ENCODE measurements around the gene DPH7. TPM values are rescaled to one million over a fixed set of nuclear protein-coding genes. Genes with fewer than 3 reads are reported as not detected.
A peak's percentile ranks its signal among the peaks of the same experiment; 100 is the strongest.
"Not testable (repeated sequence)": the region's sequence is repeated elsewhere in the genome, so short reads cannot be mapped to it uniquely, and the experiment has no call there.

DPH7 gene
- total RNA-seq, 1 donor from 2014 or later, result 34.4 TPM

DNA sequence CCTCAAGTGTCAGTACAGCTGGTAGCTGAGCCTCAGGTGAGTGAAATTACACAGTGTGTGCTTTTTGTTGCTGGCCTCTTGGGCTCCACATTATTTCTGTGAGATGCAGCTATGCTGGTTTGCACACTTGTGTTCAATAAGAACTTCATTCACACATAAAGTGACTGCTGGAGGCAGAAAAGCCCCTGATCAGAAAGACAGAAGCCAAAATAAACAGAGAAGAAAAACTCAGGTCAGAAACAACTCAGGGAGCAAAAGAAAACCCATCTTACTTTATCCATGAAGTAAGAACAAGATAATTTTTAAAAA is 43.7 kb downstream of the DPH7 start:
- H3K36me3 Mint-ChIP-seq (ENCODE audit: low read depth, unreplicated experiment), result peaks cover 15% of the 10 kb centered on the region
- no peaks in the 10 kb centered on the region for H3K36me3 ChIP-seq (ENCODE audit: insufficient read depth, low read length)
- H3K4me1 ChIP-seq (ENCODE audit: insufficient read depth, low read length), result no peaks in the 10 kb centered on the region
- TF ChIP-seq, protein P1, sequence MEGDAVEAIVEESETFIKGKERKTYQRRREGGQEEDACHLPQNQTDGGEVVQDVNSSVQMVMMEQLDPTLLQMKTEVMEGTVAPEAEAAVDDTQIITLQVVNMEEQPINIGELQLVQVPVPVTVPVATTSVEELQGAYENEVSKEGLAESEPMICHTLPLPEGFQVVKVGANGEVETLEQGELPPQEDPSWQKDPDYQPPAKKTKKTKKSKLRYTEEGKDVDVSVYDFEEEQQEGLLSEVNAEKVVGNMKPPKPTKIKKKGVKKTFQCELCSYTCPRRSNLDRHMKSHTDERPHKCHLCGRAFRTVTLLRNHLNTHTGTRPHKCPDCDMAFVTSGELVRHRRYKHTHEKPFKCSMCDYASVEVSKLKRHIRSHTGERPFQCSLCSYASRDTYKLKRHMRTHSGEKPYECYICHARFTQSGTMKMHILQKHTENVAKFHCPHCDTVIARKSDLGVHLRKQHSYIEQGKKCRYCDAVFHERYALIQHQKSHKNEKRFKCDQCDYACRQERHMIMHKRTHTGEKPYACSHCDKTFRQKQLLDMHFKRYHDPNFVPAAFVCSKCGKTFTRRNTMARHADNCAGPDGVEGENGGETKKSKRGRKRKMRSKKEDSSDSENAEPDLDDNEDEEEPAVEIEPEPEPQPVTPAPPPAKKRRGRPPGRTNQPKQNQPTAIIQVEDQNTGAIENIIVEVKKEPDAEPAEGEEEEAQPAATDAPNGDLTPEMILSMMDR (IDR thresholded peaks at IDR 0.05; ENCODE audit: insufficient read depth, low read depth, low read length), result no peak
- TF ChIP-seq EZH2 (IDR thresholded peaks at IDR 0.05; ENCODE audit: insufficient read depth, low read length), result no peak
- H3K27ac ChIP-seq (ENCODE audit: low read depth, low read length), result no peak overlapping the region
- H3K27me3 Mint-ChIP-seq (ENCODE audit: low read depth, unreplicated experiment), result no peaks in the 10 kb centered on the region
- H3K9ac ChIP-seq (ENCODE audit: low read length), result no peak overlapping the region
- DNase-seq (ENCODE audit: low read depth) (no peak), FAIRE-seq (no peak)
- H3K4me3 ChIP-seq (ENCODE audit: insufficient read depth, low read depth, low read length), result no peak overlapping the region
- peaks cover 3% of the 10 kb centered on the region for H4K20me1 ChIP-seq (ENCODE audit: insufficient read depth, low read length)
- no peaks in the 10 kb centered on the region for H3K79me2 ChIP-seq (ENCODE audit: insufficient read depth, low read length)
- no peak overlapping the region for H2AFZ ChIP-seq (ENCODE audit: low read depth, low read length)
- H3K27me3 ChIP-seq (ENCODE audit: insufficient read depth, low read length), result no peaks in the 10 kb centered on the region
- no peak overlapping the region for H3K27ac Mint-ChIP-seq (ENCODE audit: unreplicated experiment)
- no peaks in the 10 kb centered on the region for H3K9me3 ChIP-seq (ENCODE audit: insufficient read depth, low read depth, low read length)
- H3K4me3 Mint-ChIP-seq (ENCODE audit: unreplicated experiment), result no peak overlapping the region
- H3K4me1 Mint-ChIP-seq (ENCODE audit: low read depth, unreplicated experiment), result no peaks in the 10 kb centered on the region
- peaks cover 5% of the 10 kb centered on the region for H3K9me3 Mint-ChIP-seq (ENCODE audit: unreplicated experiment)
- no peak overlapping the region for H3K4me2 ChIP-seq (ENCODE audit: low read length)

DNA sequence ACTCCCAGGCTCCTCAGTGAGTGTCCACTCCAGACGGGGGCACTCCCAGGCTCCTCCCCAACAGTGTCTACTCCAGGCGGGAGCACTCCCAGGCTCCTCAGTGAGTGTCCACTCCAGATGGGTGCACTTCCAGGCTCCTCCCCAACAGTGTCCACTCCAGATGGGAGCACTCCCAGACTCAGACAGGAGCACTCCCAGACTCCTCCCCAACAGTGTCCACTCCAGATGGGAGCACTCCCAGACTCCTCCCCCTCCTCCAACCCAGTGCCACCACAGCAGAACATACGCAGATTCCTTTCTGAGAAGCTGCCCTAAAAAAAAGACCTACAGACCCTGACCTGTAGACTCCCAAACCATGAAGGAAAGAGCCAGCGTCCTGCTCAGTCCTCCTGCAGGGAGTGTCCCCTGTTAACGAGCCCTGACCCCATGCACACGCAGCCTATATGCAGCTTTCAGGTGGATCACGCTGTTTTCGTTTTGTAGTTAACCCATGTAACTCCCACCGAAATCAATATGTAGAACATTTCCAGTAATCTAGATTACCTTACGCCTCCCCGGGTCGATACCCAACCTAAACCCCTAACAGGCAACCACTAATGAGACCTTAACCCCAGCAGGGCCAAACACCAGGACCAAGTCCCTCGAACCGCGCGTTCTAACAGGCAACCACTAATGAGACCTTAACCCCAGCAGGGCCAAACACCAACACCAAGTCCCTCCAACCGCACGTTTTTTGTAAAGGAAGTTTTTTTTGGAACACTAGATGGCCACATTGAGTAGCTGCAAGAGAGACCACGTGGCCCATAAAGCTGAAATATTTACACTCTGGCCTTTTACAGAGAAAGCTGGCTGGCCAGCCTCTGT is 44.2 kb downstream of the DPH7 start:
- peak; percentile 41 for DNase-seq (ENCODE audit: low read depth)
- H3K27ac Mint-ChIP-seq (ENCODE audit: unreplicated experiment), result peak overlapping the region; percentile 56
- TF ChIP-seq, protein P1 (IDR thresholded peaks at IDR 0.05; ENCODE audit: insufficient read depth, low read depth, low read length), result peak; percentile 55
- TF ChIP-seq EZH2 (IDR thresholded peaks at IDR 0.05; ENCODE audit: insufficient read depth, low read length), result no peak

DNA sequence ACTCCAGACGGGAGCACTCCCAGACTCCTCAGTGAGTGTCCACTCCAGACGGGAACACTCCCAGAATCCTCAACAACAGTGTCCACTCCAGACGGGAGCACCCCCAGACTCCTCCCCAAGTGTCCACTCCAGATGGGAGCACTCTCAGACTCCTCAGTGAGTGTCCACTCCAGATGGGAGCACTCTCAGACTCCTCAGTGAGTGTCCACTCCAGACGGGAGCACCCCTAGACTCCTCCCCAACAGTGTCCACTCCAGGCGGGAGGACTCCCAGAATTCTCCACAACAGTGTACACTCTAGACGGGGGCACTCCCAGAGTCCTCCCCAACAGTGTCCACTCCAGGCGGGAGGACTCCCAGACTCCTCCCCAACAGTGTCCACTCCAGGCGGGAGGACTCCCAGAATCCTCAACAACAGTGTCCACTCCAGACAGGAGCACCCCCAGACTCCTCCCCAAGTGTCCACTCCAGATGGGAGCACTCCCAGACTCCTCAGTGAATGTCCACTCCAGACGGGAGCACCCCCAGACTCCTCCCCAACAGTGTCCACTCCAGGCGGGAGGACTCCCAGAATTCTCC is 45.7 kb downstream of the DPH7 start:
- not testable (repeated sequence) for H4K20me1 ChIP-seq (ENCODE audit: insufficient read depth, low read length); FAIRE-seq; H3K4me3 Mint-ChIP-seq (ENCODE audit: unreplicated experiment); H3K4me3 ChIP-seq (ENCODE audit: insufficient read depth, low read depth, low read length); H3K27ac Mint-ChIP-seq (ENCODE audit: unreplicated experiment); H3K27me3 ChIP-seq (ENCODE audit: insufficient read depth, low read length); H3K27ac ChIP-seq (ENCODE audit: low read depth, low read length); H3K4me2 ChIP-seq (ENCODE audit: low read length); DNase-seq (ENCODE audit: low read depth); H3K9me3 Mint-ChIP-seq (ENCODE audit: unreplicated experiment); H3K4me1 ChIP-seq (ENCODE audit: insufficient read depth, low read length); H3K36me3 ChIP-seq (ENCODE audit: insufficient read depth, low read length); H2AFZ ChIP-seq (ENCODE audit: low read depth, low read length); H3K9ac ChIP-seq (ENCODE audit: low read length); H3K27me3 Mint-ChIP-seq (ENCODE audit: low read depth, unreplicated experiment); H3K4me1 Mint-ChIP-seq (ENCODE audit: low read depth, unreplicated experiment); H3K79me2 ChIP-seq (ENCODE audit: insufficient read depth, low read length); H3K9me3 ChIP-seq (ENCODE audit: insufficient read depth, low read depth, low read length)
- peaks cover 15% of the 10 kb centered on the region for H3K36me3 Mint-ChIP-seq (ENCODE audit: low read depth, unreplicated experiment)

More for the DNA sequence above, 44.2 kb downstream of the DPH7 start:
- no peak overlapping the region for H3K9ac ChIP-seq (ENCODE audit: low read length)
- Mint-ChIP-seq H3K4me3 (ENCODE audit: unreplicated experiment) (no peak overlapping the region), H3K27me3 (ENCODE audit: low read depth, unreplicated experiment) (no peaks in the 10 kb centered on the region), H3K36me3 (ENCODE audit: low read depth, unreplicated experiment) (peaks cover 15% of the 10 kb centered on the region), H3K4me1 (ENCODE audit: low read depth, unreplicated experiment) (no peaks in the 10 kb centered on the region), H3K9me3 (ENCODE audit: unreplicated experiment) (peaks cover 5% of the 10 kb centered on the region)
- H3K27me3 ChIP-seq (ENCODE audit: insufficient read depth, low read length), result no peaks in the 10 kb centered on the region
- H2AFZ ChIP-seq (ENCODE audit: low read depth, low read length), result no peak overlapping the region
- FAIRE-seq, result no peak
- H3K4me3 ChIP-seq (ENCODE audit: insufficient read depth, low read depth, low read length), result no peak overlapping the region
- no peak overlapping the region for H3K4me2 ChIP-seq (ENCODE audit: low read length)
- no peaks in the 10 kb centered on the region for H3K4me1 ChIP-seq (ENCODE audit: insufficient read depth, low read length)
- H4K20me1 ChIP-seq (ENCODE audit: insufficient read depth, low read length), result peaks cover 3% of the 10 kb centered on the region
- no peaks in the 10 kb centered on the region for H3K36me3 ChIP-seq (ENCODE audit: insufficient read depth, low read length)
- H3K27ac ChIP-seq (ENCODE audit: low read depth, low read length), result no peak overlapping the region
- H3K9me3 ChIP-seq (ENCODE audit: insufficient read depth, low read depth, low read length), result no peaks in the 10 kb centered on the region
- no peaks in the 10 kb centered on the region for H3K79me2 ChIP-seq (ENCODE audit: insufficient read depth, low read length)
